OCI-LY7 (cell line): ENCODE measurements around the gene RGMB. TPM values are rescaled to one million over a fixed set of nuclear protein-coding genes. Genes with fewer than 3 reads are reported as not detected.
"Not testable (repeated sequence)": the region's sequence is repeated elsewhere in the genome, so short reads cannot be mapped to it uniquely, and the experiment has no call there.

ENCODE experiments used
- BruUV-seq: library from RNA; stranded (reverse); fragments of 400-500 nt; replicated peaks from 2 replicates; lab custom pipeline; 2021; lab: Mats Ljungman, UMichigan
- CTCF ChIA-PET: fragments of 300-600 bp; sonication (Branson Sonifier 250); formaldehyde crosslinking; loops from one replicate; lab custom pipeline; 2022; ENCODE audit warnings: antibody characterized with exemption; ENCODE audit not compliant: unreplicated experiment; lab: Charles Lee
- POLR2A ChIA-PET: fragments of 300-600 bp; sonication (Branson Sonifier 250); formaldehyde crosslinking; loops from one replicate; lab custom pipeline; 2022; ENCODE audit warnings: antibody characterized with exemption; lab: Charles Lee
- DNase-seq: peaks from one replicate; pipeline ENCODE4 v3.0.0-alpha.2; 2015; ENCODE audit warnings: low spot score
- H2AFZ ChIP-seq: fragments of 200-600 bp; sonication (generic), shearing (Covaris generic); 2 replicates; pipeline ENCODE4 v1.6.1; 2014; ENCODE audit warnings: mild to moderate bottlenecking, antibody characterized with exemption, low read length, moderate library complexity
- H3K27ac ChIP-seq: fragments of 200-600 bp; sonication (generic); 2 replicates; pipeline ENCODE4 v1.5.1; 2014; ENCODE audit warnings: mixed run types, low read depth, mild to moderate bottlenecking, moderate library complexity, low read length, inconsistent platforms; ENCODE audit not compliant: poor library complexity, severe bottlenecking
- H3K36me3 ChIP-seq: fragments of 200-600 bp; sonication (generic); 2 replicates; pipeline ENCODE4 v1.6.1; 2014; ENCODE audit warnings: mild to moderate bottlenecking, antibody characterized with exemption, low read length, moderate library complexity, mixed read lengths; ENCODE audit not compliant: insufficient read depth
- H3K4me1 ChIP-seq: fragments of 200-600 bp; sonication (generic); 2 replicates; pipeline ENCODE4 v1.5.1; 2014; ENCODE audit warnings: mild to moderate bottlenecking, low read length; ENCODE audit not compliant: insufficient read depth, poor library complexity, severe bottlenecking
- H3K4me2 ChIP-seq: fragments of 200-600 bp; sonication (generic); 2 replicates; pipeline ENCODE4 v1.6.1; 2014; ENCODE audit warnings: mild to moderate bottlenecking, low read length
- H3K4me3 ChIP-seq: fragments of 200-600 bp; sonication (generic); 2 replicates; pipeline ENCODE4 v1.5.1; 2014; ENCODE audit warnings: mild to moderate bottlenecking, low read depth, low read length; ENCODE audit not compliant: poor library complexity, severe bottlenecking
- H3K79me2 ChIP-seq: fragments of 200-600 bp; sonication (generic); 2 replicates; pipeline ENCODE4 v1.6.1; 2016; ENCODE audit warnings: low read depth, mild to moderate bottlenecking, low read length, moderate library complexity, mixed read lengths; ENCODE audit not compliant: insufficient read depth
- H3K9me2 ChIP-seq: fragments of 200-600 bp; sonication (generic); 2 replicates; pipeline ENCODE4 v1.6.1; 2016; ENCODE audit warnings: mild to moderate bottlenecking, low read length, mixed read lengths; ENCODE audit not compliant: insufficient read depth
- H3K9me3 ChIP-seq: fragments of 200-600 bp; sonication (generic); 2 replicates; pipeline ENCODE4 v1.6.1; 2014; ENCODE audit warnings: mild to moderate bottlenecking, mixed run types, low read length, mixed read lengths
- H4K20me1 ChIP-seq: fragments of 200-600 bp; sonication (generic); 2 replicates; pipeline ENCODE4 v1.6.1; 2014; ENCODE audit warnings: mild to moderate bottlenecking, antibody characterized with exemption, low read length, moderate library complexity, mixed read lengths; ENCODE audit not compliant: insufficient read depth
- EZH2phosphoT487 ChIP-seq: fragments of 200-600 bp; sonication (generic); IDR thresholded peaks from 2 replicates; pipeline ENCODE4 v1.6.1; 2018; ENCODE audit warnings: low read depth, borderline replicate concordance, mild to moderate bottlenecking, mixed run types, antibody characterized with exemption, low read length, moderate library complexity, mixed read lengths
- intact Hi-C: fragments of 100-400 bp; cut with micrococcal nuclease; formaldehyde crosslinking; loops from one replicate; pipeline ENCODE4 v1.10.0; 2022; ENCODE audit not compliant: unreplicated experiment
- total RNA-seq, 2 experiments: library from RNA; depleted of rRNA in 1 of 2; stranded (reverse); fragments of >200 nt in 1 of 2; shearing (Covaris generic) in 1 of 2; gene quantifications; 2 replicates each; pipeline ENCODE4 v1.2.3, GENCODE V29; 2014 to 2022
- TF ChIP-seq, protein P1 (sequence below): fragments of 200-600 bp; sonication (generic); conservative IDR thresholded peaks from 2 replicates; pipeline ENCODE4 v1.5.1; 2014; ENCODE audit warnings: mild to moderate bottlenecking, antibody characterized with exemption, low read length, moderate library complexity, mixed read lengths

The RGMB gene
- total RNA-seq, 2 experiments from 2014 or later: 9.2 to 11.2 TPM

DNA sequence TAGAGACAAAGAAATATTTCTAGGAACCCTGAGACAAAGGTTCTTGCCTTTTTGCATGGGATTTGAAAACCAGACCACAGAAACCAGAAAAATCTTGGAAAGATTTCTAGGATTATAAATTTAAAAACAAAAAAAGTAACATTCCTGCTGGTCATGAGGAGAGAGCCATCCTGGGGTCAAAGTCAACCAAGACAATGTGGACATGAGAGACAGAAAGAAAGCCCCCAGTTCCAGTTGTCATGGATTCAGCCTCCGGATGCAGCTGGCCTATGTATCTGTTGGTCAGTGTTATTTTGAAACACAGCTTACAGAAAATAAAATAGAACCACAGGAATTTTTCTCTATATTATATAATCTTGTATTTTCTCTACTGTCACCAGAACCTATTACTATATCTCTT, 24.4 kb upstream of the RGMB start:
- H3K36me3 ChIP-seq: no peaks in the 10 kb centered on the region
- no peak overlapping the region for H3K4me3 ChIP-seq
- no peaks in the 10 kb centered on the region for H3K79me2 ChIP-seq
- no peak overlapping the region for H3K4me2 ChIP-seq
- no peak for DNase-seq
- H3K9me2 ChIP-seq: no peaks in the 10 kb centered on the region
- intact Hi-C loops: no loop called here
- ChIA-PET CTCF (no interaction called here), POLR2A (no interaction called here)
- H3K4me1 ChIP-seq: no peaks in the 10 kb centered on the region
- H3K9me3 ChIP-seq: no peaks in the 10 kb centered on the region
- TF ChIP-seq EZH2phosphoT487: no peak
- TF ChIP-seq, protein P1, sequence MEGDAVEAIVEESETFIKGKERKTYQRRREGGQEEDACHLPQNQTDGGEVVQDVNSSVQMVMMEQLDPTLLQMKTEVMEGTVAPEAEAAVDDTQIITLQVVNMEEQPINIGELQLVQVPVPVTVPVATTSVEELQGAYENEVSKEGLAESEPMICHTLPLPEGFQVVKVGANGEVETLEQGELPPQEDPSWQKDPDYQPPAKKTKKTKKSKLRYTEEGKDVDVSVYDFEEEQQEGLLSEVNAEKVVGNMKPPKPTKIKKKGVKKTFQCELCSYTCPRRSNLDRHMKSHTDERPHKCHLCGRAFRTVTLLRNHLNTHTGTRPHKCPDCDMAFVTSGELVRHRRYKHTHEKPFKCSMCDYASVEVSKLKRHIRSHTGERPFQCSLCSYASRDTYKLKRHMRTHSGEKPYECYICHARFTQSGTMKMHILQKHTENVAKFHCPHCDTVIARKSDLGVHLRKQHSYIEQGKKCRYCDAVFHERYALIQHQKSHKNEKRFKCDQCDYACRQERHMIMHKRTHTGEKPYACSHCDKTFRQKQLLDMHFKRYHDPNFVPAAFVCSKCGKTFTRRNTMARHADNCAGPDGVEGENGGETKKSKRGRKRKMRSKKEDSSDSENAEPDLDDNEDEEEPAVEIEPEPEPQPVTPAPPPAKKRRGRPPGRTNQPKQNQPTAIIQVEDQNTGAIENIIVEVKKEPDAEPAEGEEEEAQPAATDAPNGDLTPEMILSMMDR: no peak
- no peak overlapping the region for H2AFZ ChIP-seq
- BruUV-seq: no TSS peak
- H4K20me1 ChIP-seq: no peaks in the 10 kb centered on the region
- no peak overlapping the region for H3K27ac ChIP-seq

DNA sequence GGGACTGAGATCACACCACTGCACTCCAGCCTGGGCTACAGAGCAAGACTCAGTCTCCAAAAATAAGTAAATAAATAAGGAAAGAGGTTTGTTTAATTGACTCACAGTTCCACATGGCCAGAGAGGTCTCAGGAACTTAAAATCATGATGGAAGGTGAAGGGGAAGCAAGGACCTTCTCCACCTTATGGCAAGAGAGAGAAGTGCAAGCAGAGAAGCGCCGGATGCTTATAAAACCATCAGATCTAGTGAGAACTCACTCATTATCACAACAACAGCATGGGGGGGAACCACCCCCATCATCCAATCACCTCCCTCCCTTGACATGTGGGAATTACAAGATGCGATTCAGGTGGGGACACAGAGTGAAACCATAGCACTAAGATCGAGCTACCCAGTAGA, 22.8 kb upstream of the RGMB start:
- Histone ChIP-seq H3K36me3 (no peaks in the 10 kb centered on the region), H3K9me3 (no peaks in the 10 kb centered on the region), H3K4me3 (no peak overlapping the region), H3K4me1 (no peaks in the 10 kb centered on the region), H3K27ac (no peak overlapping the region), H3K4me2 (no peak overlapping the region), H2AFZ (no peak overlapping the region), H3K9me2 (no peaks in the 10 kb centered on the region), H3K79me2 (no peaks in the 10 kb centered on the region), H4K20me1 (no peaks in the 10 kb centered on the region)
- CTCF ChIA-PET: no interaction called here
- no TSS peak for BruUV-seq
- intact Hi-C loops: no loop called here
- peak; percentile 15 for DNase-seq
- POLR2A ChIA-PET: no interaction called here
- no peak for TF ChIP-seq EZH2phosphoT487
- TF ChIP-seq, protein P1: peak; percentile 70

DNA sequence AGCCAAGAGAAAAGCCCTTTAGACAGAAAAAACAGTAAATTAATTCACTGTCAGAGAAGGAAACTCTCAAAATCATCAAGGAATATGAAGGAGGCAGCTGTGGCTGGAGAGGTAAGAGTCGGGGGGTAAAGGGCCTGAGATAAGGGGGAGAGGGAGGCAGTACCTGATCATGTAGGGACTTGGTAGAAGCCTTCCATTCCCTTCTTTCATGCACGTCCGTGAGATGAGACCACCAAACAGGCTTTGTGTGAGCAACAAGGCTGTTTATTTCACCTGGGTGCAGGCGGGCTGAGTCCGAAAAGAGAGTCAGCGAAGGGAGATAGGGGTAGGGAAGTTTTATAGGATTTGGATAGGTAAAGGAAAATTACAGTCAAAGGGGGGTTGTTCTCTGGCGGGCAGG, 21.1 kb upstream of the RGMB start:
- H3K4me2 ChIP-seq, BruUV-seq, H2AFZ ChIP-seq, H3K9me3 ChIP-seq, intact Hi-C loops, H3K79me2 ChIP-seq, H3K9me2 ChIP-seq, DNase-seq, H3K27ac ChIP-seq, H3K4me1 ChIP-seq, CTCF ChIA-PET, H3K36me3 ChIP-seq, H4K20me1 ChIP-seq, H3K4me3 ChIP-seq: not testable (repeated sequence)
- POLR2A ChIA-PET: interaction anchor here (0.6 kb wide), 1 partner anchor 11 kb away, joined by 3 read pairs; no protein-coding TSS in a partner anchor

DNA sequence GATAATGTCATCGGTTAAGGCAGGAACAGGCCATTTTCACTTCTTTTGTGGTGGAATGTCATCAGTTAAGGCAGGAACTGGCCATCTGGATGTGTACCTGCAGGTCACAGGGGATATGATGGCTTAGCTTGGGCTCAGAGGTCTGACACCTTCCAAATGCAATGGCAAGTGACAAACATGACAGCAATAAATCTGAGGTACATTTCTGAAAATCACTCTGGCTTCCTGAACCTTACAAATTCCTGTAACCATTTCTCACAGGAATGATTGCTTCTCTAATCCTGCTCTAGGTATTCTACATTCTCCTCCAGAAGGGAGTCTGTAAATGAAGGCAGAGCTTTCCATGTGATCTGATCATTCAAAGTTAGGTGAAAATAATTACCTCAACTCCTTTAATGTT, 20.7 kb upstream of the RGMB start:
- H3K79me2 ChIP-seq, H3K36me3 ChIP-seq, intact Hi-C loops, H3K4me3 ChIP-seq, H2AFZ ChIP-seq, H3K4me1 ChIP-seq, BruUV-seq, H4K20me1 ChIP-seq, H3K27ac ChIP-seq, H3K4me2 ChIP-seq, H3K9me3 ChIP-seq, CTCF ChIA-PET, DNase-seq, H3K9me2 ChIP-seq: not testable (repeated sequence)
- POLR2A ChIA-PET: interaction anchor here (0.6 to 0.9 kb wide), 2 partner anchors 11 to 190 kb away, joined by 3 to 4 read pairs; no protein-coding TSS in a partner anchor
